ENCODE measurements around the gene PCDH9.

DNA sequence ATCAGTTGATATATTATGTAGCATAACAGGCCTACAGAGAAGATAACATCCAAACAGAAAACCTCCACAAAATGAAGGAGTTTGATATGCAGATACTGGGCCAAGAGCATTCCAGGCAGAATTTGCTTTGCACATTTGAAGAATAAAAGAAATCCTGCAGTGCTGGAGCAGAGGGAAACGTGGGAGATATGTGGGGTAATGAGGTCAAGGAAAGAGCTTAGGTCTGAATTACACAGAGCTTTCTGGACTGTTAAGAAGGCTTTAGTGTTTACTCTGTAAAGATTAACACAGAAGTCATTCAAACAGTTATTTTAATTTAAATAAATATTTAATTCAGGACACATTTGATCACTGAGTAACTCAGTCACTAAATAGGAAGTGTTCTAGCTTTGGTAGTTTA is 692.7 kb downstream of the PCDH9 start:
- TF ChIP-seq POLR2AphosphoS5 (IDR thresholded peaks at IDR 0.05; ENCODE audit: borderline replicate concordance, low read depth, low read length) (no peak), EZH2 (IDR thresholded peaks at IDR 0.05) (no peak)
